HG03175 (cell line): ENCODE measurements around the gene FGF22.
"Not testable (repeated sequence)": the region's sequence is repeated elsewhere in the genome, so short reads cannot be mapped to it uniquely, and the experiment has no call there.

Experiments used
- ATAC-seq: cut with Tn5 transposase; IDR thresholded peaks from one replicate; pipeline ENCODE4 v1.9.1; 2021; ENCODE audit warnings: mild to moderate bottlenecking, moderate library complexity; ENCODE audit not compliant: unreplicated experiment

Gene FGF22

DNA sequence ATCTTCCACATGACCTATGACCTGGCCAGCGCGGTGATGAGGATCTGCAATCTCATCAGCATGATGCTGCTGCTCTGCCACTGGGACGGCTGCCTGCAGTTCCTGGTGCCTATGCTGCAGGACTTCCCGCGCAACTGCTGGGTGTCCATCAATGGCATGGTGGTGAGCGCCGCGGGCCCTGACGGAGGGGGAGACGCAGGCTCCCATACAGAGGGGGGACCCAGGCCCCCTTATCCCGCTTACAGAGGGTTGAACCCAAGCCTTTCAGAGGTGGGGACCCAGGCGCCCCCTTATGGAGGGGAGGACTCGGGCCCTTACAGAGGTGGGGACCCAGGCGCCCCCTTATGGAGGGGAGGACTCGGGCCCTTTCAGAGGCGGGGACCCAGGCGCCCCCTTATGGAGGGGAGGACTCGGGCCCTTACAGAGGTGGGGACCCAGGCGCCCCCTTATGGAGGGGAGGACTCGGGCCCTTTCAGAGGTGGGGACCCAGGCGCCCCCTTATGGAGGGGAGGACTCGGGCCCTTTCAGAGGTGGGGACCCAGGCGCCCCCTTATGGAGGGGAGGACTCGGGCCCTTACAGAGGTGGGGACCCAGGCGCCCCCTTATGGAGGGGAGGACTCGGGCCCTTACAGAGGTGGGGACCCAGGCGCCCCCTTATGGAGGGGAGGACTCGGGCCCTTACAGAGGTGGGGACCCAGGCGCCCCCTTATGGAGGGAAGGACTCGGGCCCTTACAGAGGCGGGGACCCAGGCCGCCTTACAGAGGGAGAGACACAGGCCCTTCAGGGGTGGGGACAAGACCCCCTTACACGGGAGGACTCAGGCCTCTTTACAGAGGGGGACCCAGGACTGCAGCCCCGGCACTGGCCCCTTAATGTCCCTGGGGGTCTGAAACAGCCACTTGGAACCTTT lies 34.4 kb upstream of the FGF22 start:
- not testable (repeated sequence) for ATAC-seq

DNA sequence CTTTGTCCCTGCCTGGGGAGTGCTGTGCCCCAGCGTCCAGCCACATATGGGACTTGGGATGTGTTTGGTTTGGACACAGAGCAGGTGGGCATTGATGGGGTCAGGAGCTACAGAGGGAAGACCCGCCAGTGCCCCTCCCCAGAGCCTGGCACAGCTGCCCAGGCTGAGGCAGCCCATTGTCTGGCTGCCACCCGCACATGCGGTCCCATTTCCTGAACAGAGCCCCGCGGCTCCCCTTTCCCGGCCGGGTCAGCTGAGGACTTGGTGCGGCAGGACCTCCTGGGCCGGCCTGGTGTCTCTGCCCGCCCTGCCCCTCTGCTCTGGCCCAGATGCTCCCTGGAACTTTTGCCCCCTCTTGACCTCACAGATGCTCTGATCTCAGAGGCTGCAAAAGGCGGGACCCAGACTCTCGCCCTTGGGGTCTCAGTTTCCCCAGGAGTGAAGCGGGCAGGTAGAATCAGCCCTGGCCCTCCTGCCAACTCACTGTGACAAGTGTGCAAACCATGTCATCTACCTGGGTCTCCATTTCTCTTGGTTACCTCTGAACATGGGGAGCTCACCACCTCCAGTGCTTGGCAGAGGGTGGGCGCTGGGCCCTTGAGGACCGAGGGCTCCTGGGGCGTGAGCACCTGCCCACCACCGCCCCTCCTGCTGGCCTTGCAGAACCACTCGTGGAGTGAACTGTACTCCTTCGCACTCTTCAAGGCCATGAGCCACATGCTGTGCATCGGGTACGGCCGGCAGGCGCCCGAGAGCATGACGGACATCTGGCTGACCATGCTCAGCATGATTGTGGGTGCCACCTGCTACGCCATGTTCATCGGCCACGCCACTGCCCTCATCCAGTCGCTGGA lies 32.2 kb upstream of the FGF22 start:
- no peak for ATAC-seq

DNA sequence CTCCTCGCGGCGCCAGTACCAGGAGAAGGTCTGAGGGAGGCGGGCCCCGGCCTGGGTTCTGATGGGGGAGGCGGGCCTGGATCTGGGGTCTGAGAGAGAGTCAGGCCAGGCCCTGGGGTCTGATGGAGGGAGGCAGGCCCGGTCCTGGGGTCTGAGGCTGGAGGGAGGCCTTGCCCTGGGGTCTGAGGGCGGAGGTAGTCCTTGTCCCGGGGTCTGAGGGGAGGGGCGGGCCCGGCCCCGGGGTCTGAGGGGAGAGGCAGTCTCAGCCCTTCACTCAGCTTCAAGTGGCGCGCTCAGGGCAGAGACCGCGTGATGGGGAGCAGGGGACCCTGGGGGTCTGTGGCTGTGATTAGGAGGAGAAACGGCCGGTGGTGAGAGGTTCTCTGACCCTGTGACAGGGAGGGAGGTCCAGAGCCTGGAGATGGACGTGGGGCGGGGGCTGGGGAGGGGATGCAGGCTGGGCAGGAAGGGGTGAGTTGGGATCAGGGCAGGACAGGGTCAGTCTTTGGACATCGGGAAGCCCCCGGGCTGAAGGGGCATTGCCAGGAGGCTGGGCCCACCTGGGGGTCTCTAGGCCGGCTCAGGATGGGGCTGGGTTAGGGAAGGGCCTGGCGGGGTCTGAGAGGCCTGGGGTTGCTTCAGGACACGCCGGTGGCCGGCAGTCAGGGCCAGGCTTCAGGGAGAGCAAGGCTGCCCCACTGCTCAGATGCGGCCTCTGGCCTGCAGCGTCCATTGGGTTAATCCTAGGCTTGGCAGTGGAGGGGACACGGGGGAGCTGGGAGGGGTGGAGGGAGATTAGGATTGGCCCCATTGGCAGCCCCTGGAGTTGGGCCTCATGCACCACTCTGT lies 31.3 kb upstream of the FGF22 start:
- no peak for ATAC-seq

DNA sequence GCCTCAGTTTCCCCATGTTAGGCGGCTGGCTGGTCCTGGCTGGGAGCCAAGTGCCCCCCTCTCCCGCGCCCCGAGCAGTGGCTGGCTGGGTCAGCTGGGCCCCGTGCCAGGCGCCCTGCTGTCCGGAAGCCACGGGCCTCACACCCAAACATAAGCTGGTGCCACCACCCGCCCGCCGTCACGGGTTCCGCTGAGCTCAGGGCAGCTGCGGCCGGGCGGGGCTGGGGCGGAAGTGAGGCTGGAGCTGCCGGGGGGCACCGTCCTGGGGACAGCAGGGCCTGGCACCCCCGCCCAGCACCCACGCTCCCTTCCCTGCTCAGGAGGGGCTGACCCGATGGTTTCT lies 30.7 kb upstream of the FGF22 start:
- no peak for ATAC-seq

DNA sequence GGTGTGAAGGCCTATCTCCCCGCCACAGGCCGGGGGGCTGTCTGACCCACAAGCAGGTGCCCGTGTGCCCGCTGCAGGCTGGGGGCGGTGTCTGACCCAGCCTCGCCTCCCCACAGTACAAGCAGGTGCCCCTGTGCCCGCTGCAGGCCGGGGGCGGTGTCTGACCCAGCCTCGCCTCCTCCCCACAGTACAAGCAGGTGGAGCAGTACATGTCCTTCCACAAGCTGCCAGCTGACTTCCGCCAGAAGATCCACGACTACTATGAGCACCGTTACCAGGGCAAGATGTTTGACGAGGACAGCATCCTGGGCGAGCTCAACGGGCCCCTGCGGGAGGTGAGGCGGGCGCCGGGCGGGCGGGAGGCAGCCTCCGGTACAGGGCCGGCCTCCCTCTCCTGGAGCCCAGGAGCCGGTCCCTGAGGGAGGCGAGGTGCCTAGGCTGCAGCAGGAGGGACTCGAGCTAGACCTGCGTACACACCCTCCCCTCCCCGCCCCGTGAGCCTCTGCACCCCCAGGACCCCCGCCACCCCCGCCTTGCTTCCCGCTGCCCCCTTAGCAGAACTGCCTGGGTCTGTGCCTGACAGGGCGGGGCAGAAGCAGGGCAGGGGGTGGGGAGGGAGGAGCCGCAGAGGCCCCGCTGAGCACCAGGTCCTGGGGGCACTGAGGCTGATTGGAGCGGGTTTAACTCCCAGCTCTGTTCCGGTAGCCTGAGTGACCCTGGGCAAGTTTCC lies 29.4 kb upstream of the FGF22 start:
- ATAC-seq, result no peak

DNA sequence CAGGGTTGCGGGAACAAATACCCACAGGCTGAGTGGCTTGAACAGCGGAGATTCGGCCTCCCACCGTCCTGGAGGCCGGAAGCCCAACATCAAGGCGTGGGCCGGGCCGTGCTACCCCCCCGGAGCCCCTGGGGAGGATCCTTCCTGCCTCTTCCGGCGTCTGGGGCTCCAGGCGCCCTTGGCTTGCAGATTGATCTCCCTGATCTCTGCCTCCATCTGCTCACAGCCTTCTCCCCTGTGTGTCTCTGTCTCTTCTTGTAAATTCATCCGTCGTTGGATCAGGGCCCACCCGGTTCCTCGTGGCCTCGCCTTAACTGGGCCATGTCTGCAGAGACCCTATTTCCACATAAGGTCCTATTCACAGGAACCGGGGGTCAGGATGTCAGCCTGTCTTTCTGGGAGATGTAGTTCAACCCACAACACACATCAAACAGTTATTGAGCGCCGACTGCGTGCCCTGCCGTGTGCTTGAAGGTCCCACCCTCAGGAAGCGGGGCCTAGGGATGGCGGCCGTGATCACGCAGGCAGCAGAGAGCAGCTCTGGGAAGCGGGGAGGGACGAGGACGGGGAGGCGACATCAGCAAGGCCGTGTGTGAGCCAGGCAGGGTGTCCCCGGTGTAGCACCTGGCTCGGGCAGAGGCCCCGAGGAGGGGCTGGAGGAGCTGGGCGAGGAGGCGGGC lies 28.7 kb upstream of the FGF22 start:
- ATAC-seq, result no peak

DNA sequence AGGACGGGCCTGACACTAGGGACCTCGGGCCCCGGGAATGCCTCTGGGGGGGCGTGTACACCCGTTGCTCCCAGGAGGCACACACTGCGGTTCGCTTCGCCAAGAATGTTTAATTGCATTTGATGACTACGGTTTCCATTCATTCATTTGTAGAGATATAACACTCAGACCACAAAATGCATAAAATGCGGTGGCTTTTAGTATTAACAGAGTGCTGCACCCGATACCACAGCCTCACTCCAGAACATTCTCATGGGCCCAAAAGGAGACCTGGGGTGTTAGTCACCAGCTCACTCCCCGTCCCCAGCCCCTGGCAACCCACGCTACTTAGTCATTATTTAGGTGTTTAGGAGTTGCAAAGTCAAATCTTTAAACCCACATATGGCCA lies 28.2 kb upstream of the FGF22 start:
- no peak for ATAC-seq

DNA sequence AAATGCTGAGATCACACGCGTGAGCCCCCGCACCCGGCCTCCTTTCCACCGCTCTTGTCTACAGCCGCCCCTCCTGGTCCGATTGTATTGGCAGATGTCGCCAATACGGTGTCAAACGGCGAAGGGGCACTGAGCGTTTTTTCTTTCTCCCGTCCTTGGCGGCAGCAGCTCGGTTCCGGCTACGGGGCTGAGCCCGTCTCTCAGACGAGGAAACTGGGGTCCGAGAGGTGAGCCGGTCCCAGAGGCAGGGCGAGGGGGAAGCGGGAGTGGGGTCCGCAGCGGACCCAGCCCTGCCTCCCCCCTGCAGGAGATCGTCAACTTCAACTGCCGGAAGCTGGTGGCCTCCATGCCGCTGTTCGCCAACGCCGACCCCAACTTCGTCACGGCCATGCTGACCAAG lies 26.7 kb upstream of the FGF22 start:
- ATAC-seq, result no peak

DNA sequence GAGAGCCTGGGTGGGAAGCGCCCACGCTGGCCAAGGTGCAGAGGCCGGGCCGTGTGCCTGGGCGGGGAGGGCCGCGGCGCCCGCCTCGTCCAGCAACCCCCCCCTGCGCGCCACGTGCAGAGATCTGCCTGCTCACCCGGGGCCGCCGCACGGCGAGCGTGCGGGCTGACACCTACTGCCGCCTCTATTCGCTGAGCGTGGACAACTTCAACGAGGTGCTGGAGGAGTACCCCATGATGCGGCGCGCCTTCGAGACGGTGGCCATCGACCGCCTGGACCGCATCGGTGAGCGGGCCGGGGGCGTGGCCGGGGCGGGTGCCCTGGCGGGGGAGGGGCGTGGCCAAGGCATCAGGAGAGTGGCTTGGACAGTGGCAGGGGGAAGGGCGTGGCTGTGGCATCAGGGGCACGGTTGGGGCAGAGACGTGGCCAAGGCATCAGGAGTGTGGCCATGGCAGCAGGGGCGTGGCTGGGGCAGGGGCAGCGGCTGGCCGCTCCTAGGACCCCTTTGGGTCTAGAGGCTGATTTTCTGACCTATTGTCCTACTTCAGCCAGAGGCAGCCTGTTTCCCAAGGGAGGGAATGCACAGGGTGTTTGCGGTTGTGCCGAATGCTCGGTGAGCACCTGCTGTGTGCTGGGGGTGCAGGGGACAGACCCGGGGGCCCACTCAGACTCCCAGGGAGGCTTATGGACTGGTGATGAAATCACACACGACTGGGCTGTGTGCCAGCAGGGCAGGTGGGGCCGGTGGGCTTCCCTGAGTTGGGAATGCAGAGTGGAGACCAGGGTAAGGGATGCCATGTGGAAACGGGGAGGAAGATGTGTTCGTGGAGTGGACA lies 25.7 kb upstream of the FGF22 start:
- no peak for ATAC-seq

DNA sequence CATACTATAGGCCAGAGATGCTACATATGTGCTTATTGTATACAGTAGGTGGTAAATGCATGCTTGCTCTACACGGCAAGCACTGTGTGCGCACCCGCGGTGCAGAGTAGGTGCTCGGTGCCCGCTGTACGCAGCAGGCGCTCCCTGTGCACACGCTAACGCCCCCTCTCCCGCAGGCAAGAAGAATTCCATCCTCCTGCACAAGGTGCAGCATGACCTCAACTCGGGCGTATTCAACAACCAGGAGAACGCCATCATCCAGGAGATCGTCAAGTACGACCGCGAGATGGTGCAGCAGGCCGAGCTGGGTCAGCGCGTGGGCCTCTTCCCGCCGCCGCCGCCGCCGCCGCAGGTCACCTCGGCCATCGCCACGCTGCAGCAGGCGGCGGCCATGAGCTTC lies 24.1 kb upstream of the FGF22 start:
- ATAC-seq, result no peak

DNA sequence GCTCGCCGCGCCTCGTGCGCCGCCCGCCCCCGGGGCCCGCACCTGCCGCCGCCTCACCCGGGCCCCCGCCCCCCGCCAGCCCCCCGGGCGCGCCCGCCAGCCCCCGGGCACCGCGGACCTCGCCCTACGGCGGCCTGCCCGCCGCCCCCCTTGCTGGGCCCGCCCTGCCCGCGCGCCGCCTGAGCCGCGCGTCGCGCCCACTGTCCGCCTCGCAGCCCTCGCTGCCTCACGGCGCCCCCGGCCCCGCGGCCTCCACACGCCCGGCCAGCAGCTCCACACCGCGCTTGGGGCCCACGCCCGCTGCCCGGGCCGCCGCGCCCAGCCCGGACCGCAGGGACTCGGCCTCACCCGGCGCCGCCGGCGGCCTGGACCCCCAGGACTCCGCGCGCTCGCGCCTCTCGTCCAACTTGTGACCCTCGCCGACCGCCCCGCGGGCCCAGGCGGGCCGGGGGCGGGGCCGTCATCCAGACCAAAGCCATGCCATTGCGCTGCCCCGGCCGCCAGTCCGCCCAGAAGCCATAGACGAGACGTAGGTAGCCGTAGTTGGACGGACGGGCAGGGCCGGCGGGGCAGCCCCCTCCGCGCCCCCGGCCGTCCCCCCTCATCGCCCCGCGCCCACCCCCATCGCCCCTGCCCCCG lies 23.5 kb upstream of the FGF22 start:
- no peak for ATAC-seq

DNA sequence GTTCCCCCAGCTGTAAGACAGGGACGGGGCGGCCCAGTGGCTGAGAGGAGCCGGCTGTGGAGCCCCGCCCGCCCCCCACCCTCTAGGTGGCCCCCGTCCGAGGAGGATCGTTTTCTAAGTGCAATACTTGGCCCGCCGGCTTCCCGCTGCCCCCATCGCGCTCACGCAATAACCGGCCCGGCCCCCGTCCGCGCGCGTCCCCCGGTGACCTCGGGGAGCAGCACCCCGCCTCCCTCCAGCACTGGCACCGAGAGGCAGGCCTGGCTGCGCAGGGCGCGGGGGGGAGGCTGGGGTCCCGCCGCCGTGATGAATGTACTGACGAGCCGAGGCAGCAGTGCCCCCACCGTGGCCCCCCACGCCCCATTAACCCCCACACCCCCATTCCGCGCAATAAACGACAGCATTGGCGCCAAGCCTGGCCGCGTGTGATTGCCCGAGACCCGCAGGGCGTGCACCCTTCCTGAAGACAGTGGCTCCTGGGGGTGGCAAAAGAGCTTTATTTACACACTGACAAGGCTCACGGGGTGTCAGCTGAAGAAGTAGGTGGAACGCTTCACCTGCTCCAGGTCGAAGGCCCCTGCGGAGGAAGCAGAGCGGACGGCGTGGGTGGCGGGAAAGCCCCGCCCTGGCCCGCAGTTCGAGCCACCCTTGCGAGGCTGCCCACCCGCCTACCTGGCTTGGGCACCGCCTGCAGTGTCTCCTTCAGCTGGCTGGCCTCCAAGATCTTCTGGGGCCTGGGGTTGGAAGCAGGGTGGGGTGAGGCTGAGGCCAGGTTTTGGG lies 22.7 kb upstream of the FGF22 start:
- no peak for ATAC-seq

DNA sequence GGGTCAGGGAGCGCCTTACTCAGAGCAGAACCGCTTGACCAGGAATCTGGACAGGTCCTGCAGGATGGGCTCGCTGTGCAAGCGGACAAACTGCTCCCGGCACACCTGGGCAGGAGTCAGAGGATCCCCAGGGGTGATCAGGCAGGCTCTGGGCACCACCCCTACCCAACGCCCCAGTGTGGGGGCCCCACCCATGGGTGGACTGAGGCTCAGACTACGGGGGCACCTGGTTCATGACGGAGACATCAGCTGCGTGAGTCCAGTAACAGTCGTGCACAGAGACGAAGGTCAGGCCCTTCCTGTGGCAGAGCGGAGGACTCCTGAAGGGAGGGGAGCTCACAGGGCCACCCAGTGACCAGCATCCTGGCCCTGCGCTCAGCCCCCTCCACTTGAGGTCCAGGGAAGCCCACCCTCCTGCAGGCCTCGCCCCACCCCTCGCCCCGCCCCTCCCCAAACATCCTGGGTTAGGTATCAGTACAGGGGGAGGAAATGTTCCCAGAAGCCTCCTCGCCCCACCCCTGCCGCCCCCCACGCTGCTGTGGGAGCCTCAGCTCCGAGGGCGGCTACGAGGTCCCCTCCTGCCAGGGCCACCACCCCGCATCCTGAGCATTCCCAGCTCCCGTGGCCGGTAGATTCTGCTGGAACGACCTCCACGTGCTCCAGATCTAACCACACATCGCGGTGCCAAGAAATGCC lies 22.0 kb upstream of the FGF22 start:
- ATAC-seq, result no peak

DNA sequence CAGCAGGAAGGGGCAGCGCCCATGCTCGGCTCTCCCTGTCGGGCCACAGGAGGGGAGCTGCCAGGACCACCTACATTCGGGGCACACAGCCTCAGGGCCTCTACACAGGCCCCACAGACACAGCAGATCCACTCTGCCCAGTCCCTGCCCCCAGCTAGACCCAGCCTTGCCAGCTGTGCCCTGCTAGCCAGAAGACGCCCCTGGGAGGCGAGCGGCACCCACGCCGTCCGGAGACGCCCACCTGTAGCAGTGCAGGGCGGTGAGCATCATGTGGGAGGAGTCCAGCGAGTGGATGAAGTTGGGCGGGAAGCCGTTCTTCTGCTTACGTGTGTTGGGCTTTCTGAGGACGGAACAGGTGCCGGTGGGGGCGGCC lies 21.4 kb upstream of the FGF22 start:
- no peak for ATAC-seq

DNA sequence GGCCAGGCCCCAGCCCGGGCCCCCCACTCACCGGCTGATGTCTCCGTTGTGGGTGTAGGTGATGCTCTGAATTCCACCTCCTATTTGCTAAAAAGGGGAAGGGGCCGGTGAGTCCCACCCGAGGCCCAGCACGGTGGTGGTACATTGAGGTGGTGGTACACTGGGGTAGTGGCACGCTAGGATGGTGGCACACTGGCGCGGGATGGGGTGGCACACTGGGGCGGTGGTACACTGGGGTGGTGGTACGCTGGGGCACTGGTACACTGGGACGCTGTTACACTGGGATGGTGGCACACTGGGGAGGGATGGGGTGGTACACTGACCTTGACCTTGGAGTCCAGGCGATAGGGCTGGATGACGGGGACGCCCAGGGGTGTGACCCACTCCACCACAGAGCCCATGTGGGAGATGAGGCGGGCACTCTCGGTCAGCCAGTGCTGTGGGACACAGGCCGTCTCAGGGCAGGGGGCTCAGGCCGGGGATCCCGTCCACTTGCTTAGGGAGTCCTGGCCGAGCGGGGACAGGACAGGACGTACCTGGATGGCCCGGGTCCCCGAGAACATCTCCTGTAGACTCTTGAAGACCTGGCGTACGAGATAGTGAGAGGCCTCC lies 20.9 kb upstream of the FGF22 start:
- ATAC-seq, result no peak

DNA sequence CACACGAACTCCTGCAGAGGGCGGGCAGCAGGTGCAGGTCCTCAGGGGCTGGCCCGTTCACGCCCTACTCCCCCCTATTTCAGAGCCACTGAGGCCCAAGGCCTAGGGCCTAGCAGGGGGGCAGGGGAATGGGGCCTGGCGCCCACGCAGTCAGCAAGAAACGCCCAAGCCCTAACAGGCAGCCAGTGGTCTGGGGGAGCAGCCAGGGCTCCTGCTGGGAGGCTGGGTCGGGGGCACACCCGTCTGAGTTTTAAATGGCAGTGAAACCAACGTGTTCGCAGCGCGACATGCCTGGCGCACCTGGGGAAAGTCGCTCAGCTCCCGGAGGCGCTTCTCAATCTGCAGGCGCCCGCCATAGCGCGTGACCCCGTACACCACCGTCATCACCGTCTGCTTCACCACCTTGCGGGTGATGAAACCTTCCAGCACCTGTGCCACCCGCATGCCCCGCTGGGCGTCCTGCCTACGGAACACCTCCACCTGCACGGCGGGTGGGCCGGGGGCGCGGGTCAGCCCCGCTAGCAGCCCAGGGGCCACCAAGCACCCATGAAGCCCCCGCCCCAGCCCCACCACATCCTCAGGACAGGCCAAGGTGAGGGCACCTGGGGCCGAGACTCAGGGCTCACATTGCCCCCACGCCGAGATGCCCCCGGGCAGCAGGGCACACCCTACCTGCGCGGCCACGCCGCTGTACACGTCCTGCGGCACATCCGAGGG lies 20.2 kb upstream of the FGF22 start:
- ATAC-seq, result no peak
